HAP-1 (cell line): ENCODE results near the gene PRKD2.

Experiments
- DNase-seq, 2 experiments: peaks; one replicate each; pipeline ENCODE4 v3.0.0-alpha.2; 2016 to 2020; ENCODE audit warnings: low spot score in 2 of 2
- H3K27me3 ChIP-seq: fragments of 250-450 bp; sonication (Bioruptor Pico); 2 replicates; pipeline ENCODE4 v1.5.1; 2020; ENCODE audit warnings: low read depth, mild to moderate bottlenecking, moderate library complexity
- H3K36me3 ChIP-seq: fragments of 250-450 bp; sonication (Bioruptor Pico); replicated peaks from 2 replicates; pipeline ENCODE4 v1.5.1; 2020; ENCODE audit warnings: mild to moderate bottlenecking
- H3K4me1 ChIP-seq: fragments of 250-450 bp; sonication (Bioruptor Pico); 2 replicates; pipeline ENCODE4 v1.5.1; 2020; ENCODE audit warnings: mild to moderate bottlenecking
- H3K4me3 ChIP-seq: fragments of 250-450 bp; sonication (Bioruptor Pico); 2 replicates; pipeline ENCODE4 v1.5.1; 2020; ENCODE audit warnings: mild to moderate bottlenecking, moderate library complexity
- H3K9me3 ChIP-seq: fragments of 250-450 bp; sonication (Bioruptor Pico); 2 replicates; pipeline ENCODE4 v1.5.1; 2020; ENCODE audit warnings: mild to moderate bottlenecking, moderate library complexity
- in situ Hi-C: fragments of 300-500 bp; cut with MboI; formaldehyde crosslinking; loops from 3 replicates; pipeline ENCODE4 v1.14.3; 2020; ENCODE audit warnings: low sequenced_read_pairs, inconsistent platforms, mixed read lengths

PRKD2 gene

GRCh38 chr19:46625731-46626130 is 91.2 kb downstream of the PRKD2 start:
- H3K36me3 ChIP-seq = no peaks in the 10 kb centered on the region
- no peaks in the 10 kb centered on the region for H3K27me3 ChIP-seq
- no peaks in the 10 kb centered on the region for H3K9me3 ChIP-seq
- no peak for DNase-seq
- no peak overlapping the region for H3K4me3 ChIP-seq
- in situ Hi-C loops = no loop called here
- no peaks in the 10 kb centered on the region for H3K4me1 ChIP-seq

DNA sequence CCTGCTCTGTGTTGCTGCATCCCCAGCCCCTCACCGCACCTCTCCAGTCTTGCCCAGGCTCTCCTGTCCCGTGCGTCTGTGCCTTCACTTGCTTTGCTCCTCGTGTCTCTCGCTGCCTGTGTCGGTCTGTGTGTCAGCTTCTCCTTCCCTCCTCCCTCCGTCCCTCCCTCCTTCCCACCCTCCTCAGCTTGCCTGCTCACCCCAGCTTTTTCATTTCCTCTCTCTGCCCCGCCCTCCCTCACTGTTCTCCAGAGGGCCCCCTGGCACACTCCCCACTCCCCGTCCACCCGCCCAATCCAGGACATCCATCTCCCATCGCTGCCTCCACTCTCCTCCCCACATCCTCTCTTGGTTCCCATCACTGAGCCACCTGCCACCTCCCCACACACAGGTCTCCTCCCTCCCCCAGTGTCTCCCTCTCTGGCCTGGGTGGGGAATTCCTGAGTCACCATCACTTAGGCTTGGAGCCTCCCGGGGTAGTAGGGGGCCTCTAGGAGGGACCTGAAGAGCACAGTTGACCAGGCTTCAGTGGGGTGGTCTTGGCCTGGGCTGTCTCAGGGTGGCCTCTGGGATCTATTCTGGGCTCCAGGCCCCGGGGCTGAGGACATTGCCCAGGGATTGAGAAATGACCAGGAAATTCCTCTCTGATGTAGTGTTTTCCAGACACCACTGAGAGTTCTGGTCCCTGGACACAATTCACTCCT is 91.8 kb downstream of the PRKD2 start, which contains the start of gene PTGIR:
PTGIR (minus strand) TSS at position 132 of the 704 bp plus-strand sequence. CDS start 864 bp downstream, outside the sequence.
- DNase-seq = no peak
- H3K9me3 ChIP-seq = no peaks in the 10 kb centered on the region
- H3K36me3 ChIP-seq = no peaks in the 10 kb centered on the region
- in situ Hi-C loops = no loop called here
- H3K4me1 ChIP-seq = no peaks in the 10 kb centered on the region
- H3K4me3 ChIP-seq = no peak within 1 kb of the TSS
- H3K27me3 ChIP-seq = no peaks in the 10 kb centered on the region
